Stimulated activated CD4-positive, alpha-beta T cell treated with anti-CD3 and anti-CD28 coated beads, Interleukin-12 subunit alpha, Interleukin-12 subunit beta, amount 100 ng/mL, for 4 hours (primary cell): ENCODE results near the gene OR6C76.

ENCODE experiments used
- DNase-seq: peaks from one replicate; pipeline ENCODE4 v3.0.0-alpha.2; 2020

Gene OR6C76

GRCh38 chr12:55470088-55470829 is 44.2 kb downstream of the OR6C76 start, which contains the start of gene OR6C70:
Gene OR6C70 (minus strand): TSS chr12:55470138. CDS start chr12:55470138, 0 bp downstream.
- no peak for DNase-seq

GRCh38 chr12:55472264-55472663 is 46.2 kb downstream of the OR6C76 start:
- DNase-seq, result no peak
